GM19351 (cell line): ENCODE data around the gene KDM2A.

Experiments
- ATAC-seq: cut with Tn5 transposase; IDR thresholded peaks from one replicate; pipeline ENCODE4 v1.9.1; 2021; ENCODE audit warnings: mild to moderate bottlenecking, moderate library complexity; ENCODE audit not compliant: unreplicated experiment

Gene KDM2A

GRCh38 chr11:67118801-67119584, at the start of gene KDM2A:
TSS of gene KDM2A (plus strand) at chr11:67119263. CDS start at chr11:67121317, 2,054 bp downstream.
- ATAC-seq = peak; percentile 64

DNA sequence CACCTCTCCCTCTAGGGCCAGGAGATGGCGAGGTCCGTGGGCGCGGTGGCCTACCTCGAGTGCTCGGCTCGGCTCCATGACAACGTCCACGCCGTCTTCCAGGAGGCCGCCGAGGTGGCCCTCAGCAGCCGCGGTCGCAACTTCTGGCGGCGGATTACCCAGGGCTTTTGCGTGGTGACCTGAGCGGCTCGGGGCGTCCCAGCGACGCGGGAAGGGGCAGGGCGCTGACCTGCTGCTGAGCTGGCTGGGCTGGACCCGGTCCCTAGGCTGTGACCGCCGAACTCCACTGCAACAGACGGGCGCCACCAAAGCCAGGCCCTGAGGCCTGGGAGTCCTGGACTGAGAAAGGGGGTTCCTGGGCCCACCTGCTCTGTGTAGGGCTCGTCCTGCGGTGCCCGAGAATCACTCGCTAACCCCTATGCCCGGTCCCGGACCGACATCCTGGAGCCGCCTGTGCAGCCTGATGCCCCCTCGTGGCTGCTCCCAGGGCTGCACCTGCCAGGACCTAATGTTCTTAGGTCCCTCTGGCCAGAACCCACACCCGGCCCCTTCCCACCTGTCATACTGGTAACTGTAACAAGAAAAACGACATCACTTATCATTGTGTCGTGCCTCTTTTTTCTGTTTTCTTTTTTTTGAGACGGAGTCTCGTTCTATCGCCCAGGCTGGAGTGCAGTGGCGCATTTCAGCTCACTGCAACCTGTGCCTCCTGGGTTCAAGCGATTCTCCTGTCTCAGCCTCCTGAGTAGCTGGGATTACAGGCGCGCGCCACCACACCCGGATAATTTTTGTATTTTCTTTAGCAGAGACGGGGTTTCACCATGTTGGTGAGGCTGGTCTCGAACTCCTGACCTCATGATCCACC, 47.4 kb upstream of the KDM2A start:
- no peak for ATAC-seq

DNA sequence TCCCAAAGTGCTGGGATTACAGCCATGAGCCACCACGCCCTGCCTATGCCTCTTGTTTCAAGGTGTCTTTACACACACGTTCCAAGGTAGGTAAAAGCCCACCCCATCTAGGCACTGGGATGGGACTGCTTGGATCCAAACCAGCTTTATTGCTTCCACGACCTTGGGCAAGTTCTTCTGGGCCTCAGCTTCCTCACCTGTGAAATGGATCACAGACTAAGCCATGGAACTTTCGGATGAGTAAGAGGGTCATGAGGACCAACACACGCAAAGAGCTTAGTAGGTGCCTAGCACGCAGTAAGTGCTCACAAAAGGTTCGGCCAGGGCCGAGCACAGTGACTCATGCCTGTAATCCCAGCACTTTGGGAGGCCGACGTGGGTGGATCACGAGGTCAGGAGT, 46.8 kb upstream of the KDM2A start:
- no peak for ATAC-seq

DNA sequence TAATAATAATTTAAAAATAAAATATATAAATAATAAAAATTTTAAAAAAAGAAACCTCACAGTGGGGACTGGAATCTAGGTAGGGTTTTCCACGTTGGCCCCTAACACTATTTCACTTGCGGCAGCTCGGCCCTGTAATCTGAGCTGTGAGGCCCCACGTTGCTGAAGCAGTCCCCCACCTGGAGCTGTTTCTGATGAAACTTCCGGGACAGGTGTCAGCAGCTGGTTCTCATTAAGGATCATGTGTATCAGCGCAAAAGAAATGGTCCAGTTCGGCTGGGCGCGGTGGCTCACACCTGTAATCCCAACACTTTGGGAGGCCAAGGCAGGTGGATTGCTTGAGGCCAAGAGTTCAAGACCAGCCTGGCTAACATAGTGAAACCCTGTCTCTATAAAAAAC, 45.2 kb upstream of the KDM2A start:
- ATAC-seq = no peak

DNA sequence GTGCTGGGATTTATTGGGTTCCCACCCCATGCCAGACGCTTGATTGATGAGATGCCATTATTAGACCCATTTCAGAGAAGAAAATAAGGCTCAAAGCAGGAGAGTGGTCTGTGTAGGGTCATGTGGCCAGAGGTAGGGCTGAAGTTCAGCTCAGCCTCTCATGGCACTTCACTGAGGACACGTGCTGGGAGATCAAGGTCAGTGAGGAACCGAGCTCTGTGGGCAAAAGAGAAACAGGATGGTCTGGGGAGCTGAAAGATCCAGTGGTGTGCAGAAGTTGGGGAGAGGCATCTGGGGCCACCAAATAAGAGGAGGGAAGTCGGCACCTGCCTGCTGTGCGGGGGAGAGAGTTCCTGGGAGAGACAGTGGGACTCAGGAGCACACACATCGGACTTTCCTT, 42.9 kb upstream of the KDM2A start:
- no peak for ATAC-seq

- ATAC-seq = no peak
Observed at GRCh38 chr11:67079065-67079705, 39.9 kb upstream of the KDM2A start.

DNA sequence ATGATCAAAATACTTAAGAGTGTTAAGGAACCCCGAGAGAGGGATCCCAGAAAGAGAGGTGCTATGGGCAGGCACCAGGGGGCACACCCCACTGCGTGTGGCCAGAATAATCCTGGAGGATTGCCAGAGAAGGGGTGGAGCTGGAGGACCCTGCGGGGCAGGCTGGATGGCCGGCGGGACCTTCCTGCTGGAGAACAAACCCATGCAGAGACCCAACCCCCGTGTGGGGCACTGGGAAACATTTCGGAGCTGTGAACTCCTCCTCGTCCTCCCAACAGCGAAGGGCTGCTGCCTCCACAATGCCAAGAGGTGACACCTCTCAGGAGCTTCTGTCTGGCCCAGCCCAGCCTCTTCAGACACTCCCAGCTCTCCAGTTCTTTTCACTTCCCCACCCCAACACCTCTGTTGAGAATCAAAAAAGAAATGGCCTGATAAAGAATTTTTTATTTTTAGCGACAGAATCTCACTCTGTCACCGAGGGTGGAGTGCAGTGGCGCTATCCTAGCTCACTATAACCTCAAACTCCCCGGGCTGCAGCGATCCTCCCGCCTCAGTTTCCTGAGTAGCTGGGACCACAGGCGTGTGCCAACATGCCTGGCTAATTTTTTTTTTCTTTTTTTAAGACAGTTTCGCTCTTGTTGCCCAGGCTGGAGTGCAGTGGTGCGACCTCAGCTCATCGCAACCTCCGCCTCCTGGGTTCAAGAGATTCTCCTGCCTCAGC, 36.8 kb upstream of the KDM2A start:
- no peak for ATAC-seq

- ATAC-seq = no peak
Observed at GRCh38 chr11:67083786-67084366, 35.2 kb upstream of the KDM2A start.

- ATAC-seq = no peak
Observed at GRCh38 chr11:67085617-67086016, 33.4 kb upstream of the KDM2A start.

DNA sequence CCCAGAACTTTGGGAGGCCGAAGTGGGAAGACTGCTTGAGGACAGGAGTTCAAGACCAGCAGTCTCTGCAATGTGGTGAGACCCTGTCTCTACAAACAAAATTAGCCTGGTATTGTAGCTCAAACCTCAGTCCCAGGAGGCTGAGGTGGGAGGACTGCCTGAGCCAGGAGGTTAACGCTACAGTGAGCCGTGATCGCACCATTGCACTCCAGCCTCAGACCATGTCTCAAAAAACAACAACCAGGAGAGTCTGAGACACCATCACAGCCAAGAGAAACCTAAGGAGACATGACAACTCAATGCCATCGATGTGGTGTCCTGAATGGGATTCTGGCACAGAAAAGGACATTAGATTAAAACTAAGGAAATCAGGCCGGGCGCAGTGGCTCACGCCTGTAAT, 28.3 kb upstream of the KDM2A start:
- no peak for ATAC-seq

GRCh38 chr11:67095214-67095507, 23.9 kb upstream of the KDM2A start:
- ATAC-seq = no peak

DNA sequence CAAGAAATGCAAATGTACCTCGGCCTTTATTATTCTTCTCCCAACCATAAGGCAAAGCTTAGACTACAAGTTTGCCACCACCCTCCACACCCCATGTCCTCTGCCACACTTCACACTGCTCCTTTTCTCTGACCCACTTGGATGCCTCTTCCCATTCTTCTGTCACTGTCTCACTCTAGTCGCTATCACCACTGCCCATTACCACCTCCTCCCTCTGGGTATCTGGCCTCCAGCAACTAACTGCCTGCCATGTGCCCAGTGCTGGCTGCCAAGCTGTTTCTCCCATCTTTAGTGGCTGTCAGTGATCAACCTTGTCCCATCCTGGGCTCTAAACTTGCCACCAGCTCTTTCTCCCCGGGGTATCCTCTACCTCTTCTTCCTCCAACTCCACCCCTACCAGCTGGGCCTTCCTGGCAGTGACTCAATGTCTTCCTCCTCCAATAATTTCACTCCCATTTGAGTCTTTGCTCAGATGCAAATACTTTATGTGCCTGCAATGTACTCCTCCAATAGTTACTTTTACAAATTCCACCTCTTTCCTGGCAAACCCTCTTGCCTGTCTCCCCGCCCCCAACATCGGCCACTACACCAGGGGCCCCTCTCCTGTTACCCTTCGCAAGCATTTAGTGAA, 20.1 kb upstream of the KDM2A start:
- no peak for ATAC-seq

GRCh38 chr11:67099831-67100324, 19.2 kb upstream of the KDM2A start:
- ATAC-seq = no peak

GRCh38 chr11:67102664-67103063, 16.4 kb upstream of the KDM2A start:
- ATAC-seq = no peak

GRCh38 chr11:67105964-67106363, 13.1 kb upstream of the KDM2A start:
- no peak for ATAC-seq

DNA sequence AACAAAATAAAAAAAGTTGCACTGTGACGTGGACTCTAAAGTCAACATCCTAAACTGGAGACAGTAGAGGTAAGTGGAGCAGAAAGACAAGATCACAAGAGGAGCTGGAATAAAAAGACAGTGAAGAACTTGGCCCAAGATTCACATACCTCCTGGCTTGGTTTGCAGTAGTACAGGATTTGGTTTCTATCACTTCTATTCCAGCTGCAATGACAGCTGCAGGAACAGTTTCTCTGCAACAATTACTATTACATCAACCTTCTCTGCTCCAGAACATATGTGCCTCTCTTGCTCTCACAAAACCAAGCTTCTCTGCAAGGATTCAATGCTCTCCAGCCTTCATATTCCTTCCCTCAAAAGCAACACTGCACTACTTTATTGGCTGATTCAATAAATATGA, 7.8 kb upstream of the KDM2A start:
- no peak for ATAC-seq

GRCh38 chr11:67113231-67113721, 5.8 kb upstream of the KDM2A start:
- ATAC-seq = no peak

- no peak for ATAC-seq
Observed at GRCh38 chr11:67114275-67114896, 4.7 kb upstream of the KDM2A start.

- no peak for ATAC-seq
Observed at GRCh38 chr11:67116758-67117105, 2.3 kb upstream of the KDM2A start.

DNA sequence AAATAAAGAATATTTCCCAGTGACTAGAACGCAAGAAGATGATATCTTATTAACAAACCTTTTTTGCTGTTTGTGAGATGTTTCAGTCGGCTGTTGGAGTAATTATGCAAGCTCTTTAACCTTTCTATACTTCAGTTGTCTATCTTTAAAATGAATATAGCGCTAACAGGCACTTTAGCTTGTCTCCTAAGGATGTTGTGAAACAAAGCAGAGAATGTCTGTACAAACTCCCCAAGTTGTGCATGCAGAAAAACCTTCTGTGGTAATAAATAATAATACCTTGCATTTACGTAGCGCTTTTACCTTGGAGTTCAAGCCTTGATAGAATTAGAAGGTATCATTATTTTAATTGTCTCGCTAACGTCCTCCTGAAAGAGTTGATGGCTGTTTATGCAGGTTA, 1.9 kb upstream of the KDM2A start:
- no peak for ATAC-seq
